Fibroblast of skin of abdomen (primary cell): ENCODE results near the gene MADCAM1.
A peak's percentile ranks its signal among the peaks of the same experiment; 100 is the strongest.

Source experiments
- DNase-seq: peaks from one replicate; pipeline ENCODE4 v3.0.0-alpha.2; 2013

Gene MADCAM1

GRCh38 chr19:488505-489417 is 7.5 kb upstream of the MADCAM1 start:
- peak; percentile 94 for DNase-seq

GRCh38 chr19:489418-490196 is 6.7 kb upstream of the MADCAM1 start:
- DNase-seq: peak; percentile 28

GRCh38 chr19:491146-491741 is 5.0 kb upstream of the MADCAM1 start:
- DNase-seq: no peak

- DNase-seq: no peak
Measured at GRCh38 chr19:492091-492531, 4.2 kb upstream of the MADCAM1 start.

- DNase-seq: no peak
Measured at GRCh38 chr19:493391-494170, 2.7 kb upstream of the MADCAM1 start.

- no peak for DNase-seq
Measured at GRCh38 chr19:494171-495080, 1.9 kb upstream of the MADCAM1 start.

- DNase-seq: no peak
Measured at GRCh38 chr19:495081-495401, 1.2 kb upstream of the MADCAM1 start.

- DNase-seq: peak; percentile 31
Measured at GRCh38 chr19:495402-496111, 729 bp upstream of the MADCAM1 start.

GRCh38 chr19:496986-497385 is 700 bp downstream of the MADCAM1 start:
- no peak for DNase-seq

GRCh38 chr19:497491-497868 is 1.2 kb downstream of the MADCAM1 start:
- no peak for DNase-seq

GRCh38 chr19:497869-498510 is 1.7 kb downstream of the MADCAM1 start:
- DNase-seq: no peak

GRCh38 chr19:498511-498891 is 2.2 kb downstream of the MADCAM1 start:
- DNase-seq: no peak

- DNase-seq: no peak
Measured at GRCh38 chr19:498977-499623, 2.8 kb downstream of the MADCAM1 start.

GRCh38 chr19:501646-502045 is 5.4 kb downstream of the MADCAM1 start:
- no peak for DNase-seq

GRCh38 chr19:504616-505015 is 8.3 kb downstream of the MADCAM1 start:
- DNase-seq: no peak

GRCh38 chr19:506404-507285 is 10.4 kb downstream of the MADCAM1 start:
- peak; percentile 100 for DNase-seq

- DNase-seq: peak; percentile 68
Measured at GRCh38 chr19:507286-508203, 11.3 kb downstream of the MADCAM1 start, which contains the start of gene TPGS1. Gene TPGS1 (plus strand): TSS chr19:507497. CDS start chr19:507507, 10 bp downstream.
